ENCODE results near the gene TEX50. TPM values are rescaled to one million over a fixed set of nuclear protein-coding genes. Genes with fewer than 3 reads are reported as not detected.
"Not testable (repeated sequence)": the region's sequence is repeated elsewhere in the genome, so short reads cannot be mapped to it uniquely, and the experiment has no call there.

TEX50 gene
- total RNA-seq, 2 experiments from 2014 or later = not detected

- DNase-seq; H3K36me3 Mint-ChIP-seq (ENCODE audit: low read depth); H3K27ac Mint-ChIP-seq; H3K4me1 Mint-ChIP-seq; POLR2A ChIA-PET; H3K9me3 Mint-ChIP-seq; H3K4me3 Mint-ChIP-seq: not testable (repeated sequence)
- CTCF ChIA-PET = interaction anchor here (0.6 kb wide), 1 partner anchor 53 kb away, joined by 3 read pairs; no protein-coding TSS in a partner anchor
- H3K27me3 Mint-ChIP-seq = peaks cover 10% of the 10 kb centered on the region
These were observed 45.0 kb downstream of the TEX50 start for GRCh38 chr1:173680152-173680551.

GRCh38 chr1:173682184-173682583, 47.0 kb downstream of the TEX50 start:
- CTCF ChIA-PET = interaction anchor here (0.6 kb wide), 1 partner anchor 20 kb away, joined by 3 read pairs; no protein-coding TSS in a partner anchor
- no peak overlapping the region for H3K4me3 Mint-ChIP-seq

GRCh38 chr1:173683838-173684237, 48.7 kb downstream of the TEX50 start:
- POLR2A ChIA-PET; H3K36me3 Mint-ChIP-seq (ENCODE audit: low read depth); H3K9me3 Mint-ChIP-seq; CTCF ChIA-PET; H3K4me1 Mint-ChIP-seq; DNase-seq; H3K27me3 Mint-ChIP-seq; H3K4me3 Mint-ChIP-seq; H3K27ac Mint-ChIP-seq: not testable (repeated sequence)

More at GRCh38 chr1:173682184-173682583, 47.0 kb downstream of the TEX50 start:
- H3K9me3 Mint-ChIP-seq = peaks cover 4% of the 10 kb centered on the region
- no peaks in the 10 kb centered on the region for H3K36me3 Mint-ChIP-seq (ENCODE audit: low read depth)
- peaks cover 10% of the 10 kb centered on the region for H3K27me3 Mint-ChIP-seq
- H3K27ac Mint-ChIP-seq = no peak overlapping the region
- H3K4me1 Mint-ChIP-seq = no peaks in the 10 kb centered on the region
- POLR2A ChIA-PET = interaction anchor here (0.5 kb wide), 1 partner anchor 548 kb away, joined by 3 read pairs; no protein-coding TSS in a partner anchor
- no peak for DNase-seq

- H3K27me3 Mint-ChIP-seq; CTCF ChIA-PET; DNase-seq; H3K27ac Mint-ChIP-seq; H3K4me1 Mint-ChIP-seq; POLR2A ChIA-PET; H3K36me3 Mint-ChIP-seq (ENCODE audit: low read depth); H3K4me3 Mint-ChIP-seq; H3K9me3 Mint-ChIP-seq: not testable (repeated sequence)
These were observed 50.0 kb downstream of the TEX50 start for GRCh38 chr1:173685121-173685520.

Other genes with a start within 250 kb of the TEX50 start
- 100 to 1,000 TPM; 110 TPM for gene PRDX6, start 158.0 kb upstream of the TEX50 start, total RNA-seq
- gene SLC9C2, start 32.3 kb upstream of the TEX50 start, total RNA-seq = not detected
- not detected for gene ANKRD45, start 34.5 kb downstream of the TEX50 start, total RNA-seq
- 10 to 100 TPM; 21.3 to 21.6 TPM for gene KLHL20, start 79.6 kb downstream of the TEX50 start, total RNA-seq
- 10 to 100 TPM; 28.1 to 30.8 TPM for gene DARS2, start 189.3 kb downstream of the TEX50 start, total RNA-seq
- 10 to 100 TPM; 35.5 to 39.7 TPM for gene CENPL, start 189.5 kb downstream of the TEX50 start, total RNA-seq
- gene GAS5, start 232.7 kb downstream of the TEX50 start, total RNA-seq = 100 to 1,000 TPM; 328 to 370 TPM
- gene ZBTB37, start 233.0 kb downstream of the TEX50 start, total RNA-seq = 10 to 100 TPM; 10.2 to 10.9 TPM